HFFc6 (cell line): ENCODE data around the gene PEPD. TPM values are rescaled to one million over a fixed set of nuclear protein-coding genes. Genes with fewer than 3 reads are reported as not detected.

Experiments used
- DNase-seq: peaks from one replicate; pipeline ENCODE4 v3.0.0-alpha.2; 2018
- H3K27ac Mint-ChIP-seq: 2 replicates; pipeline ENCODE4 v1.8.0; 2020; ENCODE audit warnings: mild to moderate bottlenecking, mixed read lengths
- H3K27me3 Mint-ChIP-seq: 2 replicates; pipeline ENCODE4 v1.8.0; 2021; ENCODE audit warnings: mild to moderate bottlenecking, moderate library complexity, mixed read lengths; ENCODE audit not compliant: insufficient read depth
- H3K36me3 Mint-ChIP-seq: 2 replicates; pipeline ENCODE4 v1.8.0; 2021; ENCODE audit warnings: low read depth, mixed read lengths
- H3K4me1 Mint-ChIP-seq: 2 replicates; pipeline ENCODE4 v1.8.0; 2020; ENCODE audit warnings: low read depth, mixed read lengths
- H3K4me3 Mint-ChIP-seq: 2 replicates; pipeline ENCODE4 v1.8.0; 2020; ENCODE audit warnings: mild to moderate bottlenecking, moderate library complexity, mixed read lengths
- H3K9me3 Mint-ChIP-seq: 2 replicates; pipeline ENCODE4 v1.8.0; 2020; ENCODE audit warnings: mild to moderate bottlenecking, mixed read lengths
- CTCF ChIP-seq: fragments of 200-600 bp; sonication (generic); IDR thresholded peaks from 2 replicates; pipeline ENCODE4 v1.5.0; 2021; ENCODE audit warnings: antibody characterized with exemption, mild to moderate bottlenecking
- total RNA-seq, 6 experiments: library from RNA; stranded (reverse); fragmentation: NEBNext Ultra II Directional; extraction: Animal tissue kit (Norgen Biotek cat#: 25700); gene quantifications; 2 replicates in 1 of 6; 3 replicates in 5 of 6; pipeline ENCODE4 v1.2.3, GENCODE V29; 2021

PEPD gene
- total RNA-seq, 6 experiments from 2014 or later: 57.0 to 76.9 (median 67.6) TPM

- H3K27ac Mint-ChIP-seq: no peak overlapping the region
- H3K27me3 Mint-ChIP-seq: peaks cover 42% of the 10 kb centered on the region
- no peak for DNase-seq
- H3K4me3 Mint-ChIP-seq: no peak overlapping the region
- no peak for TF ChIP-seq CTCF
- H3K4me1 Mint-ChIP-seq: peaks cover 11% of the 10 kb centered on the region
- no peaks in the 10 kb centered on the region for H3K9me3 Mint-ChIP-seq
- H3K36me3 Mint-ChIP-seq: no peaks in the 10 kb centered on the region
Measured at GRCh38 chr19:33366127-33366526, 155.5 kb downstream of the PEPD start.

GRCh38 chr19:33365691-33366090, 155.9 kb downstream of the PEPD start:
- Mint-ChIP-seq H3K9me3 (no peaks in the 10 kb centered on the region), H3K36me3 (no peaks in the 10 kb centered on the region), H3K4me3 (no peak overlapping the region), H3K27ac (no peak overlapping the region), H3K27me3 (peaks cover 42% of the 10 kb centered on the region), H3K4me1 (peaks cover 11% of the 10 kb centered on the region)
- no peak for TF ChIP-seq CTCF
- DNase-seq: no peak

- no peaks in the 10 kb centered on the region for H3K9me3 Mint-ChIP-seq
- peaks cover 10% of the 10 kb centered on the region for H3K4me1 Mint-ChIP-seq
- no peak for TF ChIP-seq CTCF
- H3K4me3 Mint-ChIP-seq: no peak overlapping the region
- H3K36me3 Mint-ChIP-seq: no peaks in the 10 kb centered on the region
- no peak overlapping the region for H3K27ac Mint-ChIP-seq
- H3K27me3 Mint-ChIP-seq: peaks cover 51% of the 10 kb centered on the region
- DNase-seq: no peak
Measured at GRCh38 chr19:33363476-33363875, 158.1 kb downstream of the PEPD start.

- Mint-ChIP-seq H3K27ac (no peak overlapping the region), H3K4me3 (no peak overlapping the region), H3K36me3 (no peaks in the 10 kb centered on the region), H3K4me1 (peaks cover 2% of the 10 kb centered on the region), H3K9me3 (no peaks in the 10 kb centered on the region), H3K27me3 (peaks cover 54% of the 10 kb centered on the region)
- TF ChIP-seq CTCF: no peak
- DNase-seq: no peak
Measured at GRCh38 chr19:33362508-33363228, 158.9 kb downstream of the PEPD start.

GRCh38 chr19:33359581-33359980, 162.0 kb downstream of the PEPD start:
- Mint-ChIP-seq H3K36me3 (no peaks in the 10 kb centered on the region), H3K27me3 (peaks cover 46% of the 10 kb centered on the region), H3K4me1 (no peaks in the 10 kb centered on the region), H3K4me3 (no peak overlapping the region), H3K27ac (no peak overlapping the region), H3K9me3 (peaks cover 6% of the 10 kb centered on the region)
- no peak for DNase-seq
- TF ChIP-seq CTCF: no peak
